HG03342 (cell line): ENCODE results near the gene SULT1A1.
"Not testable (repeated sequence)": the region's sequence is repeated elsewhere in the genome, so short reads cannot be mapped to it uniquely, and the experiment has no call there.

ENCODE experiments used
- ATAC-seq: cut with Tn5 transposase; IDR thresholded peaks from one replicate; pipeline ENCODE4 v1.9.1; 2021; ENCODE audit warnings: mild to moderate bottlenecking, moderate library complexity; ENCODE audit not compliant: unreplicated experiment

SULT1A1 gene

DNA sequence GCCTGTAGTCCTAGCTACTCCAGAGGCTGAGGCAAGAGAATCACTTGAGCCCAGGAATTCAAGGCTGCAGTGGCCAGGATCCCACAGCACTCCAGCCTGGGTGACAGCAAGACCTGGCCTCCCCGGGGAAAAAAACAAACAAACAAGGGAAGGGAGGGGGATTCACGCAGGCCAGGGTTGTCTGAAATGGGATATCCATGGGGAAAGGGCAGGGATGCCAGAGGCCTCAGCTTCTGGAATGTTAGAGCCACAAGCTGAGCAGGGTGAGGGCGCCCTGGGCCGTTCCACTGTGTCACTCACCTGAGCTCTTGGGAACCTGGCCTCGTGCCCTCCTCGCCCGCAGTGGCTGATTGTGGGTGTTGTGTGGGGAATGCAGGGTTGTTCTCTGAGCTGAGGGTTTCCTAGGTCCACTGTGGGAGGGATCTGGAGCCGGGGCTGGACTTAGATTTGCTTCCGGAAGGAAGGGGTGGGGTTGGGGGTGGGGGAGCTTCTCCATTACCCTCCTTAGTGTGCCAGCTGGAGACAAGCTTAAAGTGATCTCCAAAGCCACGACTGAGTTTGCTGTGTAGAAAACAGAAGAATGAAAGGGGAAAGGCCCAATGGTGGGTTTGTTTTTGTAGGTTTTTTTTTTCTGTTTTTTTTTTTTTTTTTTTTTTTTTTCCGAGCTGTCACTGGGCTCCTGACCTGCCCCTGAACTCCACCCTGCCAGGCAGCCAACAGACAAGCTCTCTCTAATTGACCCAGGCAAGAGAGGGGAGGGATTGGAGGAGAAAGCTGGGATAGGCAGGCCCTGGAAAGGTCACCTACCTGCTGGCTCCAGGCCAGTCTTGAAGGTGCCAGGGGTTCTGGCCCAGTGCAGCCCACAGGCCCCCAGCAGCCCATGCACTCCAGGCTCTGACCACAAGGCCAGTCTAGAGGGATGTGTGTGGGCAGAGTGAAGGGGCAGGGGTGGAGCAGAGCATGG lies at the start of gene SULT1A1:
SULT1A1 (minus strand) TSS at position 414 of the 964 bp plus-strand sequence. CDS start 1,189 bp downstream, outside the sequence.
- no peak for ATAC-seq

DNA sequence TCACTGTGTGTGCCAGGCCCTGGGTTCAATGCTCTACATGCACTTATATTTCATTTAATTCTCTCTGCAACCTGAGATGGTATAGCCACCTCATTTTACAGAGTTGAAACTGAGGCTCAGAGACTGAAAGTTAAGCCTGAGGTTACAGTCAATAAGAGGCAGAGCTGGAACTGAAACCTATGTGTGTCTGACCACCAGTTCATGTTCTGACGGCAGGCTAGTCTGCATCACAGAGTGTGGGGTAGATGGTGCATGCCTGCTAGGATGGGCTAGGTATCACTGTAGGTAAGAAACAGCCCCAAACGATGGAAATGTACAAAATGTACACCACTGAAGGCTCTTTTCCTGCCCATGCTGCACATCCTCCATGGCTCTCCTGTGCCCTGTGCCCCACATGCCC lies 30.1 kb upstream of the SULT1A1 start:
- not testable (repeated sequence) for ATAC-seq

DNA sequence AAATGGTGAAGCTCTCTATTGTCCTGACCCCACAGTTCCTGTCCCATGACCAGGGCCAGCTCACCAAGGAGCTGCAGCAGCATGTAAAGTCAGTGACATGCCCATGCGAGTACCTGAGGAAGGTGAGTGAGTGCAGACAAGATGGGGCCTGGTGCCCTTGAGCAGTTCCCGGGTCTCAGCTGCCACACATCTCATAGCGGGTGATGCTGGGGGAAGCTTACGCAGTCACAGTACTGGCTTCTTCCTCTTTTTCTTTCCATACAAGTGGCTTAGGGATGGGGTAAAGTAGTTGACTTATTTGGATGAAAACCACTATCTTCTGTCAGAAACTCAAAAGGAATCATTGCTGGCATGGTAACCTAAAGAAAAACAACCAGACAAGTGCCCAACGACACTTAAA lies 28.5 kb upstream of the SULT1A1 start:
- not testable (repeated sequence) for ATAC-seq

DNA sequence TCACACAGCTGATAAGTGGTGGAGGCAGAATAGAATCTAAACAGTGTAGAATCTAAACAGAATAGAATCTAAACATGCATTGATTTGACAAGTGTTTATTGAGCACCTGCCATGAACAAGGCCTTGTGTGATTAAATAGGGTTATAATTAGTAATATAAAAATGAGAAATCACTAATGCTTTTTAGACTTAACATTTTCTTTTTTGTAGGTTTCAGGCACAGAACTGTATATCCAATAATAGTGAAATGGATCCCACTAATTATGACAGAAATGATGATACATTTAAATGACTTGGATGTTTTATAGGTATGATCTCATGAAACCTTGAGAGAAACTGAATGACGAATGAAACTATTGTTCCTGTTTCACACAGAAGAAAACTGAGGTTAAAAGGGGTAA lies 27.9 kb upstream of the SULT1A1 start, which contains the start of gene NPIPB8:
NPIPB8 (plus strand) TSS at position 301 of the 400 bp plus-strand sequence. CDS start 296 bp downstream, outside the sequence.
- ATAC-seq = not testable (repeated sequence)

DNA sequence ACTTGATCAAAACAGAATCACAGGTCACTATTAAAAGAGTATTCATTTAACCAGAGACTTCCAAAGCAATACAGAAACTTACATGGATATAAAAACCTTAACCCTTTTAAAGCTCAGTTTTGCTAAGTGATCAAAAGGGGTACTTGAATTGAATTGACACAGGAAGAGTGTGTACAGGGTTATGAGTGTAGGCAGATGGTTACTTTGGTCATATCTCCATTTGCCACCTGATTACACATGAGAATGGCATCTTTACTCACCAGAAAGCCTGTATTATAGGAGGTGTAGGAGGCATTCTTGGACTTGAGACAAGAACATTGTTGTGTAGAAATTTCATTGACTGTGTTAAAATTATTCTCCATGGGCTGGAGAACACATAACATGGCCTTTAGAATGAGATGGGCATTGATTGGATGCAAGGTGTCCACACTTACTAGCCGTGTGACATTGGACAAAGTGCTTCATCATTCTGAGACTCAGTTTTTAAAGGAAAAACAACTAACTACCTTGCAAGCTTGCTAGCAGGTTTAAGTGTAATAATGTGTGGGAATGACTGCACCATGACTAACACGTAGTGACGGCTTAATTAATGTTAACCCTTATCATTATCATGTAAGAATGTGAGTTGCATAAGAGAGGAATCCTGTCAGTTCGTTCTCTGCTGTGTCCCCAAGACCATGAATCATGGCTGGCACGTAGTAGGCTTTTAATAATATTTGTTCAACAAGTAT lies 26.4 kb upstream of the SULT1A1 start:
- ATAC-seq = not testable (repeated sequence)

DNA sequence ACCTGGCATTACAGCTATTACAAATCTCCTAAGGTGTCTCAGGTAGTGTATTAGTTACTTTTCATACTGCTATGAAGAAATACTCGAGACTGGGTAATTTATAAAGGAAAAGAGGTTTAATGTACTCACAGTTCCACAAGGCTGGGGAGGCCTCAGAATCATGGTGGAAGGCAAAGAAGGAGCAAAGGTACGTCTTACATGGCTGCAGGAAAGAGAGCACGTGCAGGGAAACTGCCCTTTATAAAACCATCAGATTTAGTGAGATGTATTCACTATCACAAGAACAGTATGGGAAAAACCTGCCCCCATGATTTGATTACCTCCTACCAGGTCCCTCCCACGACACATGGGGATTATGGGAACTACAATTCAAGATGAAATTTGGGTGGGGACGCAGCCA lies 21.1 kb upstream of the SULT1A1 start:
- ATAC-seq = not testable (repeated sequence)

DNA sequence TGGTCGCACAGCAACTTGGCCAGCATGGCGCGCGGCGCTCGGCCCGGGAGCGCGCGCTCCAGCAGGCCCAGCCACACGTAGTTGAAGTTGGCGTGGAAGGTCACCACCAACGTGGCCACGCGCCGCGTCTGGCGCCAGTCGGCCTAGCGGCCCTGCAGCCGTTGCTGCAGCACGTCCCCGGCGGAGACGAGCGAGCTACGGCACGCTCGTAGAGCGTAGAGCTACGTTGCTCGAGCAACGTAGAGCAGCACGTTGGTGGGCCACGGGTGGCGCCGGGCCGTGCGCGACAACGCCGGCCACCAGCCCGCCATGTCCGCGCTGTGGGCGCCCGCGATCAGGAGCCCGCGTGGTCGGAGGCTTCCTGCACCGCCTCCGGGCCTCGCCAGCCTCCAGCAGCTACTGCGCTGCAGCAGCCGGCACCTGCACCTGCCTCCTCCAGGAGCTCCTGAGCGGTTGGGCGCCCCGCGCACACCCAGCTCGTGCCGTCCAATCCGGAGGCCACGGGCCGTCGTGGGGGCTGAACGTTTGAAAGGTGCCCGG lies 13.4 kb upstream of the SULT1A1 start:
- ATAC-seq = no peak

DNA sequence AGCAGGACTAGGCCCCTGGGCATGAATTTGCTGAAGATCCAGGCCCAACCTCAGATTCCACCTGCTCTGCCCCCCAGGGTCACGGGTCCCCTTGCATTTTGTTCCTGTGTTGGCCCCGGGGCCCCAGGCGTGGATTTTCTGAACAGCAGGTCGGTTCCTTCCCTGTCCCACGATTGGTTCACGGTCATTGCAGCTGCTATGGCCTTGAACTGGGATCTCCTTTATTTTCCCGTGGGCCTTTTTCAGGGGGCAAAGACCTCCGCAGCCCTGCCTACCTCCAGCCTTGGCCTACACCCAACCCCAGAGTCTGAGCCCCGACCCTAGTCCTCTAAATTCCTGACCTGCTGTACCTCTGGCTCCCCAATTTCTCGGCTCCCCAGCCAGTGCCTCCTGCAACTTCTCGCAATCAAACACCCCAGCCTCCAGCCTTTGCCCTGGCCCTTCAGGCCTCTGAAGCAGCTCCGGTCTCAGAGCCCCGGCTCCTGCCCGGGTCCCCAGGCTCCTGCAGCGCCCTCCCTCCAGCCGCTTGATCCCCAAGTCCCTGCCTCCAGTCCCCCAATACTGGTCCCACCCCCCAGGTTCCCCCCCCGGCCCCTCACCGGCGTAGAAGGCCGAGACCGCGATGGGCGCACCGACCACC lies 12.8 kb upstream of the SULT1A1 start:
- ATAC-seq = not testable (repeated sequence)

DNA sequence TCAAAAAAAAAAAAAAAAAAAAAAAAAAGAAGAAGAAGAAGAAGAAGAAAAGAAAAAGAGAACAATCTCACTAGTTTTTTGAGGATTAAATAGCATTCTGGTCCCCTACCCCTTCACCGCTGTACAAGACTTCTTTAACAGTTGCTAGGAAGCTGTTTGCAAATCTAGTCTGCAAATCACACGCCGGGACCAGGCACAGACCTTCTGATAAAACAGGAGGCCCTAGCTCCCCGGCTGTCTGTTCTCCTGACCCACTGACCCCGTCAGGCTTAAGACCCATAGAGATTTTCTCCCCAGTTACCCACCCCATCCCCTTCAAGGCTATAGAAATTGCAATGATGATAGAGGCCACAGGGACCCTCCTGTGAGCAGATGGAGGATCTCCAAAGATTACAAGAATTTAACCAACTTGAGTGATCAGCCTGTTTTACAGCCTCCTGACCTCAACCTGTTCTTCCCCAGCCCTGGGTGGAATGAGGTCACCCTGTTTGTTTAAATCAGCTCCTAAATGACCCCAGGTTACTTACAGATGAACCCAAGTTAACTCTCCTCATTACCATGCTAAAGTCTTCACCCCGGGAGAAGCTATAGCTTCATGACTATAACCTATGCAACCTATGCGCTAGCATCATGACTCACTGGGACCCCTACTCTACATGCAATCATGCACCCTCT lies 11.8 kb upstream of the SULT1A1 start:
- no peak for ATAC-seq

DNA sequence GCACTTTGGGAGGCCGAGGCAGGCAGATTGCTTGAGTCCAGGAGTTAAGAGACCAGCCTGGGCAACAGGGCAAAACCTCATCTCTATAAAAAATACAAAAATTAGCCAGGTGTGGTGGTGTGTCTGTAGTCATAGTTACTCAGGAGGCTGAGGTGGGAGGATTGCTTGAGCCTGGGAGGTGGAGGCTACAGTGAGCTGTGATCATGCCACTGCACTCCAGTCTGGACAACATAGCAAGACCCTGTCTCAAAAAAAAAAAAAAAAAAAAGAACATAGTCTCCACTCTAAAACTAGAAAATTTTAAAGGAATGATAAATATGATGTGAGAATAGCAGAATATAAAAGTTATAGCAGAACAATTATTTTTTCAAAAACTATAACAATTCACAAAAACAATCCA lies 10.5 kb upstream of the SULT1A1 start:
- ATAC-seq = not testable (repeated sequence)

DNA sequence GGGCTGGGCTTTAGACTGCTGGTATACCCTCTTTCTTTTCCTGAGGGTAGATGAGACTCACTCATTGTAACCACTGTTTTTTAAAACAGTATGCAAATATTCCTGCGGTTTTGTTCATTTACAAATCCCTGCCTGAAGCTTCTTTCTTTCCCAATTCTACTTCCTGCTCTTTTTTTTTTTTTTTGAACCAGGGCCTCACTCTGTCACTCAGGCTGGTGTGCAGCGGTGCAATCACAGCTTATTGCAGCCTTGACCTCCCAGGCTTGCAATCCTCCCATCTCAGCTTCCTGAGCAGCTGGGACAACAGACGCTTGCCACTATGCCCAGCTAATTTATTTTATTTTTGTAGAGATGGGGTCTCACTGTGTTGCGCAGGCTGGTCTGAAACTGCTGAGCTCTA lies 8.0 kb upstream of the SULT1A1 start:
- no peak for ATAC-seq

DNA sequence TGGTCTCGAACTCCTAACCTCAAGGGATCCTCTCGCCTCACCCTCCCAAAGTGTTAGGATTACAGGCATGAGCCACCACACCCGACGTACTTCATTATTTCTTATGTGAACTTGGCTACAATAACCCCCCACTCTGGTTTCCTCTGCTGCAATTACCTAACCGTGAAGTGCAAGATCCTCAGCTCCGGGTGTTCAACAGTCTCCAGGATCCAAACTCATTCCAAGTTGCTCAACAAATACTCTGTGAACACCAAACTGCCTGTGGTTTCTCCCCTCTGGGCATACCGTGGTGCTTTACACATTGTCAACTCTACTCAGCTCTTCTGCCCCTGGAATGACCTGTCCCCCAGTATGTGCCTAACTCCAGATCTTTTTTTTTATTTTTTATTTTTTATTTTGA lies 6.8 kb upstream of the SULT1A1 start:
- ATAC-seq = no peak

DNA sequence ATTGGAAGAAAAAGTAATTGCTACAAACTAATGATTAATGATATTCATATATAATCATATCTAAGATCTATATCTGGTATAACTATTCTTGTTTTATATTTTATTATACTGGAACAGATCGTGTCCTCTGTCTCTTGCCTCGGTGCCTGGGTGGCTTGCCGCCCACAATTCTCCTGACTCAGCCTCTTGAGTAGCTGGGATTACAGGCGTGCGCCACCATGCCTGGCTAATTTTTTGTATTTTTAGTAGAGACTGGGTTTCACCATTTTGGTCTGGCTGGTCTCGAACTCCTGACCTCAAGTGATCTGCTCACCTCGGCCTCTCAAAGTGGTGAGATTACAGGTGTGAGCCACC lies 6.4 kb upstream of the SULT1A1 start:
- ATAC-seq = not testable (repeated sequence)

DNA sequence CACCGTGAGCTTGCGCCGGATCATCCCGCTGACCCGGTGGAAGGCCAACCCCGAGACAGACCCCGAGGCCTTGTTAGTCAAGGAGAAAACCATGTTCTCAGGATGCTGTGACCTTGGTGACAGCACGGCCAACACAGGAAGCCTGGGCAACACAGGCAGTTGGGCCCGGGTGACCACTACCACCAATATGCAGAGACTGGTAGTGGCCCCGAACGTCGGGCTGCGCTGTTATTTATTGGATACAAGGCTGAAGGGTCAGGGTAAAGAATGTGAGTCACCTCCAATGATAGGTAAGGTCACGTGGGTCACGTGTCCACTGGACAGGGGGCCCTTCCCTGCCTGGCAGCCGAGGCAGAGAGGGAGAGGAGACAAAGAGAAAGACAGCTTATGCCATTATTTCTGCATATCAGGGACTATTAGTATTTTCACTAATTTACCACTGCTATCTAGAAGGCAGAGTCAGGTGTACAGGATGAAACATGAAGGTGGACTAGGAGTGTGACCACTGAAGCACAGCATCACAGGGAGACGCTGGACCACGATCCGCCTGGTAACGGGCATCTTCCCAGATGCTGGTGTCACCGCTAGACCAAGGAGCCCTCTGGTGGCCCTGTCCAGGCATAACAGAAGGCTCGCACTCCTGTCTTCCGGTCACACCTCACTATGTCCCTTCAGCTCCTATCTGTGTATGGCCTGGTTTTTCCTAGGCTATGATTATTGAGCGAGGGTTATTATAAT lies 5.8 kb upstream of the SULT1A1 start:
- not testable (repeated sequence) for ATAC-seq

DNA sequence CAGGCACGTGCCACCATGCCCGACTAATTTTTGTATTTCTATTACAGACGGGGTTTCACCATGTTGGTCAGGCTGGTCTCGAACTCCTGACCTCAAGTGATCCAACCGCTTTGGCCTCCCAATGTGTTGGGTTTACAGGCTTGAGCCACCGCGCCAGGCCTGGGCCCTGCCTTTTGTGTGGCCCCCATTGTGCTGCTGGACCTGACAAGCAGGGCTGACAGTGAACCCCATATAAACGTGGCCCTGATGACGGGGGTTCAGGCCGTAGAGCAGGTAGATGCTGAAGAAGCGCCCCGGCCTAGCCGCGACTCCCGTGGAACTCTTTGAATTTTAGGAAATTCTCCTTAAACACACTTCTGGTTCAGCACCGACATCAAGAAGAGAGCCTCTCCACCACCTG lies 4.7 kb upstream of the SULT1A1 start:
- not testable (repeated sequence) for ATAC-seq

DNA sequence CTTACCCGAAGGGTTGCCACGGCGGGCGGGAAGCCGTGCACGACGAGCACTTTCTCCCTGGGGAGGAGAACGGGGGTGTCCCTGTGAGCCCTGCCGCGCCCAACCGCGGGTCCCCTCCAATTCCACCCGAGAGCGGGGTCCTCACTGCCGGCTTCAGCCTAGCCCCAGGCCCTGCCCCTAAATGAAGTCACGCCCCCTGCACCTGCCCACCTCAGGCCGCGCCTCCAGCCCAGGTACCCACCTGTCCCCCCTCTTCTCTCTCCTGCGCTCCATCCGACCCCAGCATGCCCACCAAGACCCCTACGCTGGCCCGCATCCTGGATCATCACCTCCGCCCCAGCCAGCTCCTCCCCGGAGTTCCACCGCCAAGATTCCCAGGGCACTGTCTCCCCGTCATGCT lies 4.1 kb upstream of the SULT1A1 start:
- ATAC-seq = not testable (repeated sequence)

DNA sequence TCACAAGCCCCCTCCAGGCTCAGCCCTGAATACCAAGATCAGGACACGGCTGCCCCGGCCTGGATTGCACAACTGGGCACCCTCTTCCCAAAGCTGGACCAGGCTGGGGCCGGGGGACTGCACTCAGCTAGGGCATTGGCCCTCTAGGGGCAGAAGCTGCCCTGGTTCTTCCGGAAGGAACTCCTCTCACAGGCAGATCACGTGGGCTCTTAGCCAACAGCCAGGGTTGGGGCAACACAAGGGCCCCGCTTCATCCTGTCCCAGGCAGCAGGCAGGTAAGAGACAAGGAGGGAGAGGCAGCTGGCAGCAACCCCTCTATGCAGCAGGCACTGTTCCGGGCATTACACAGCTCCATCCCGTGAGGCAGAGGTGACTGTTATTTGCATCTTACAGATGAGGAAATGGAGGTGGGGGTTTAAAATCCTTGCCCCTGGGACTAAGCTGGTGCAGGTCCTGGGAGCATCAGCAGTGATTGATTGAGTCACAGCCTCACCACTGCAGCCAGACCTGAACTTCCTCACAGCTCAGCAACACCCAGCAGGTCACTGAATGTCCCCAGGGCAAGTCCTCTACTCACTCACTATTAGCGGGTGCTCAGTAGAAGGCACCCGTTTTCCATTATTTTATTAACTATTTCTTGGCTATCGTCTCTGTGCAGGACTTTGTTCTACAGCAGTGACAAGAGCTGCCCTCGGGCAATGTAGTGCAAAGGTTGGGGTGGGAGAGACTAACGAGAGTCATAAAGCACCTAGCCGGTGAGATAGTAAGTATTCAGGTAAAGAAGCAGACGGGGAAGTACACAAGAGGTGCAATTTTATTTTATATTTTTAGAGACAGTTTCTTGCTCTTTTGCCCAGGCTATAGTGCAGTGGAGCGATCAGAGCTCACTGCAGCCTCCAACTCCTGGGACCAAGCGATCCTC lies 2.8 kb upstream of the SULT1A1 start:
- not testable (repeated sequence) for ATAC-seq

DNA sequence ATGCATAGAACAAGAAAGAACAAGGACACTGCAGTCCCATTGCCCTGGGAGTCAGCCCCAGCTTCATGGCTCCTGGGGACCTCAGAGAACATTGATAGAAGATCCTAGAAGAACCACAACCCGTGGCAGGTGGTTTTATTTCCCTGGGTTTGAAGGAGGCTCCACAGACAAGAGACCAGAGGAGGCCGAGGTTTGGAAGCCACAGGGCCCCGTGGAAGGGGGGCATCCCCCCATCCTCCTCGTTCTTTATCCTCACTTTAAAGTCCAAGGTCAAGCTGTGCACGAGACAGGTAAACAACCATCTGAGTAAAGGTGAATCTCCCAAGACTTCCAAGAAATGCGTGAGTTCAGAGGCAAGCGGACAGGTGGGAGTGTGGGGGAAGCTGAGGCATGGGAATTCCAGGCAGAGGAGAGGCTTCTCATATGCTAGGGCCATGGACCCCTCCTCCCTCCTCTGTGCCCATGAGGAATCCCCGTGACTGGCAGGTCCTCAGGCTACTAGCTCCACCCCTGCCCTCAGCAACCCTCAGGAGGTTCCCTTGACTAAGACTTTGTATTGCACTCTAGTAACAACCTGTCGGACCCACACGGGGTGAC lies 849 bp upstream of the SULT1A1 start:
- ATAC-seq = no peak
